Left lung (tissue), 10 donors: ENCODE results near the gene TACC2. TPM values are rescaled to one million over a fixed set of nuclear protein-coding genes. Genes with fewer than 3 reads are reported as not detected.

Source experiments
- ATAC-seq: fragments of 200-7000 bp; cut with Tn5 transposase; one replicate; pipeline ENCODE4 v1.9.1; 2020; ENCODE audit warnings: moderate library complexity
- DNase-seq, 4 donors: peaks; one replicate each; pipeline ENCODE4 v3.0.0-alpha.2; 2013 to 2020
- H3K27ac ChIP-seq, 2 donors: fragments of 200-600 bp; sonication (generic) in 1 of 2; one replicate each; pipeline versions ENCODE4 v1.5.0 to v1.8.0; 2020 to 2021
- H3K27me3 ChIP-seq, 2 donors: fragments of 200-600 bp; sonication (generic) in 1 of 2; one replicate each; pipeline versions ENCODE4 v1.5.0 to v1.8.0; 2020 to 2021
- H3K36me3 ChIP-seq, 2 donors: fragments of 200-600 bp; sonication (generic) in 1 of 2; one replicate each; pipeline versions ENCODE4 v1.5.0 to v1.8.0; 2020 to 2021
- H3K4me1 ChIP-seq, 2 donors: fragments of 200-600 bp; one replicate each; pipeline ENCODE4 v1.8.0; 2021
- H3K4me3 ChIP-seq, 2 donors: fragments of 200-600 bp; sonication (generic) in 1 of 2; one replicate each; pipeline versions ENCODE4 v1.5.0 to v1.8.0; 2020 to 2021; ENCODE audit warnings: mild to moderate bottlenecking in 1 of 2
- H3K9me3 ChIP-seq, 2 donors: fragments of 200-600 bp; sonication (generic) in 1 of 2; one replicate each; pipeline versions ENCODE4 v1.5.0 to v1.8.0; 2020 to 2021
- intact Hi-C, 2 donors: fragments of 100-400 bp; cut with DNase I; formaldehyde crosslinking; loops; one replicate each; pipeline versions ENCODE4 v1.11.2 to v1.14.2; 2022
- polyA plus RNA-seq, 6 donors: library from polyadenylated mRNA; unstranded; fragments of 120-200 nt; gene quantifications; one replicate each; pipeline ENCODE4 v1.2.1, GENCODE V29; 2013; ENCODE audit not compliant: insufficient read length in 6 of 6
- total RNA-seq, 2 donors: library from RNA; stranded (reverse); fragmentation: NEBNext Ultra II Directional; extraction: Animal tissue kit (Norgen Biotek cat#: 25700); gene quantifications; one replicate each; pipeline ENCODE4 v1.2.1, GENCODE V29; 2021
- TF ChIP-seq, protein P1 (sequence below), 2 donors: fragments of 200-600 bp; sonication (generic) in 1 of 2; IDR thresholded peaks; one replicate each; pipeline versions ENCODE4 v1.5.0 to v1.8.0; 2021; ENCODE audit warnings: antibody characterized with exemption in 2 of 2
- donor health status: DM: no; HTN: yes; CAD: no.
- donor health status: DM: no; HTN: no; CAD: no.

Gene TACC2
- total and polyA plus RNA-seq, 8 donors, result 21.0 to 193 (median 23.9) TPM

- Histone ChIP-seq H3K27me3 (no peaks in the 10 kb centered on the region), H3K36me3 (peaks cover 0 to 42% of the 10 kb centered on the region in 2 donors), H3K4me3 (no peak overlapping the region), H3K4me1 (no peaks in the 10 kb centered on the region), H3K27ac (no peak overlapping the region), H3K9me3 (no peaks in the 10 kb centered on the region)
- no peak for ATAC-seq
- intact Hi-C loops, result no loop called here
- no peak for DNase-seq
- TF ChIP-seq, protein P1, sequence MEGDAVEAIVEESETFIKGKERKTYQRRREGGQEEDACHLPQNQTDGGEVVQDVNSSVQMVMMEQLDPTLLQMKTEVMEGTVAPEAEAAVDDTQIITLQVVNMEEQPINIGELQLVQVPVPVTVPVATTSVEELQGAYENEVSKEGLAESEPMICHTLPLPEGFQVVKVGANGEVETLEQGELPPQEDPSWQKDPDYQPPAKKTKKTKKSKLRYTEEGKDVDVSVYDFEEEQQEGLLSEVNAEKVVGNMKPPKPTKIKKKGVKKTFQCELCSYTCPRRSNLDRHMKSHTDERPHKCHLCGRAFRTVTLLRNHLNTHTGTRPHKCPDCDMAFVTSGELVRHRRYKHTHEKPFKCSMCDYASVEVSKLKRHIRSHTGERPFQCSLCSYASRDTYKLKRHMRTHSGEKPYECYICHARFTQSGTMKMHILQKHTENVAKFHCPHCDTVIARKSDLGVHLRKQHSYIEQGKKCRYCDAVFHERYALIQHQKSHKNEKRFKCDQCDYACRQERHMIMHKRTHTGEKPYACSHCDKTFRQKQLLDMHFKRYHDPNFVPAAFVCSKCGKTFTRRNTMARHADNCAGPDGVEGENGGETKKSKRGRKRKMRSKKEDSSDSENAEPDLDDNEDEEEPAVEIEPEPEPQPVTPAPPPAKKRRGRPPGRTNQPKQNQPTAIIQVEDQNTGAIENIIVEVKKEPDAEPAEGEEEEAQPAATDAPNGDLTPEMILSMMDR (IDR thresholded peaks at IDR 0.05), result no peak
Observed at GRCh38 chr10:122210481-122211265, 221.7 kb downstream of the TACC2 start.

DNA sequence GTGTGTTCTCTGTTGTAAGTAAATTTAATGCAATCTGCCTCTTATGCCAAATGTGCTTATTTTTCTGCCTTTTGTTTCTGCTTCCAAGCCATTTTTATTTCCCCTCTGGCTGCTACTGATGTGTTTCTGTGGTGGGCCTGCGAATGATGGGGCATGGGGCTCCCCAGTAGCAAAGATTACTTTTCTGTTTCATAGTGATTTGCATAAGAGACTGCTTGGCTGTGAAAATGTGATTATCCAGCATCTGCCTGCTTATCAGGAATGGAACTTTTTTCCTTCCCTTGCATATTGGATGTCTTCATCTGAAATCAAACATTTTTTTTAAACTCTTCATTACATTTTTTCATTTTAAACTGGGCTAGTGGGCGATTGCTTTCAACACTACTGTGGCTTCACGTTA lies 224.4 kb downstream of the TACC2 start:
- H3K4me3 ChIP-seq, result no peak overlapping the region
- no peaks in the 10 kb centered on the region for H3K27me3 ChIP-seq
- H3K9me3 ChIP-seq, result no peaks in the 10 kb centered on the region
- TF ChIP-seq, protein P1 (IDR thresholded peaks at IDR 0.05), result no peak
- no peak overlapping the region for H3K27ac ChIP-seq
- H3K4me1 ChIP-seq, result no peaks in the 10 kb centered on the region
- H3K36me3 ChIP-seq, result peaks cover 0 to 60% of the 10 kb centered on the region in 2 donors
- DNase-seq, result no peak
- no peak for ATAC-seq
- intact Hi-C loops, result no loop called here

- ATAC-seq, result no peak
- H3K27ac ChIP-seq, result no peak overlapping the region
- intact Hi-C loops, result no loop called here
- H3K4me3 ChIP-seq, result no peak overlapping the region
- H3K27me3 ChIP-seq, result no peaks in the 10 kb centered on the region
- TF ChIP-seq, protein P1 (IDR thresholded peaks at IDR 0.05), result no peak
- no peak for DNase-seq
- H3K36me3 ChIP-seq, result peaks cover 0 to 64% of the 10 kb centered on the region in 2 donors
- H3K4me1 ChIP-seq, result no peaks in the 10 kb centered on the region
- no peaks in the 10 kb centered on the region for H3K9me3 ChIP-seq
Observed at GRCh38 chr10:122213766-122214165, 224.8 kb downstream of the TACC2 start.

DNA sequence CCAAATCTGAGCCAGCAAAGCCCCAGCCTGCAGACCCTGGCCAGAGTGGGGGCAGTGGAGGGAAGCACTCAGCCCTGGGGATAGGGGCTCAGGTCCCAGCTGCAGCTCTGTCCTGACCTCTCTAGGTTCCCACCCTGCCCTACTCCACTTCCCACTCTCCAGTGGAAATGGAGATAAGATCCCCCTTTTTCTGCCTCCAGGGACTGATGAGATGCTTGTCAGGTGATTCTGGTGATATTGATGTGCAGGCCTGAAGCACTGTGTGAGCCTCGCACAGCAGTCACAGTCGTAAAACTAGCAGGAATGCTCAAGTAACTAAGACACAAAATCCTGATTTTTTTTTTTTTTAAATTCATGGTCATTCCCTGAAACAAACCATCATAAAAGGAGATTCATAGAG lies 227.1 kb downstream of the TACC2 start:
- Histone ChIP-seq H3K4me3 (no peak overlapping the region), H3K36me3 (peaks cover 0 to 70% of the 10 kb centered on the region in 2 donors), H3K27me3 (no peaks in the 10 kb centered on the region), H3K27ac (no peak overlapping the region), H3K4me1 (no peaks in the 10 kb centered on the region), H3K9me3 (no peaks in the 10 kb centered on the region)
- intact Hi-C loops, result no loop called here
- ATAC-seq, result no peak
- TF ChIP-seq, protein P1 (IDR thresholded peaks at IDR 0.05), result no peak
- no peak for DNase-seq

GRCh38 chr10:122219340-122219739 lies 230.4 kb downstream of the TACC2 start:
- DNase-seq (no peak), ATAC-seq (no peak)
- H3K36me3 ChIP-seq, result peaks cover 0 to 75% of the 10 kb centered on the region in 2 donors
- no peak overlapping the region for H3K4me3 ChIP-seq
- H3K27me3 ChIP-seq, result no peaks in the 10 kb centered on the region
- H3K4me1 ChIP-seq, result no peaks in the 10 kb centered on the region
- no peak overlapping the region for H3K27ac ChIP-seq
- no peaks in the 10 kb centered on the region for H3K9me3 ChIP-seq
- intact Hi-C loops, result no loop called here
- TF ChIP-seq, protein P1 (IDR thresholded peaks at IDR 0.05), result no peak
